ENCODE results near the gene MOSMO. TPM values are rescaled to one million over a fixed set of nuclear protein-coding genes. Genes with fewer than 3 reads are reported as not detected.

Gene MOSMO
- total and polyA plus RNA-seq, 2 donors (not counting 3 experiments of a cell fraction or from before 2014, with no cell fraction given): 15.9 to 22.0 TPM

- Histone ChIP-seq H3K79me2 (ENCODE audit: control insufficient read depth, insufficient read depth, low read length) (no peaks in the 10 kb centered on the region), H4K20me1 (replicated peaks; ENCODE audit: control insufficient read depth, extremely low read depth, insufficient read depth, low read length) (no peaks in the 10 kb centered on the region), H3K36me3 (ENCODE audit: control insufficient read depth in 2 of 2, extremely low read depth in 1 of 2, insufficient read depth in 2 of 2, low read length in 2 of 2) (no peaks in the 10 kb centered on the region), H3K4me2 (ENCODE audit: insufficient read depth, low read length) (no peak overlapping the region), H3K9me3 (replicated peaks; ENCODE audit: control insufficient read depth, insufficient read depth, low read length) (no peaks in the 10 kb centered on the region), H2AFZ (ENCODE audit: low read depth, low read length) (no peak overlapping the region), H3K9me1 (replicated peaks; ENCODE audit: control insufficient read depth, extremely low read depth, insufficient read depth, low read length) (no peaks in the 10 kb centered on the region), H3K4me3 (replicated peaks in 1 of 3; ENCODE audit: insufficient read depth in 1 of 3, low read depth in 1 of 3, low read length in 3 of 3) (no peak overlapping the region), H3K4me1 (ENCODE audit: control insufficient read depth, extremely low read depth, insufficient read depth, low read length) (peaks cover 8% of the 10 kb centered on the region), H3K27me3 (ENCODE audit: control insufficient read depth in 2 of 2, insufficient read depth in 2 of 2, low read length in 2 of 2) (no peaks in the 10 kb centered on the region), H3K9ac (replicated peaks; ENCODE audit: extremely low read depth, insufficient read depth, low read length) (no peak overlapping the region), H3K27ac (ENCODE audit: insufficient read depth, low read depth, low read length) (no peak overlapping the region)
- no peak for DNase-seq (ENCODE audit: low read depth, low spot score)
- intact Hi-C loops (cut with micrococcal nuclease): no loop called here
- no TSS peak for BruUV-seq (replicated peaks)
- ChIA-PET CTCF (interaction anchor here (1.2 to 6.9 kb wide), 3 partner anchors 44 to 193 kb away, joined by 3 to 130 read pairs (median 4); no protein-coding TSS in a partner anchor), POLR2A (no interaction called here)
- TF ChIP-seq POLR2AphosphoS5 (IDR thresholded peaks at IDR 0.05; ENCODE audit: insufficient read depth, low read depth, low read length) (no peak), GATA2 (IDR thresholded peaks at IDR 0.05; ENCODE audit: insufficient read depth, insufficient read length, low read depth, low read length) (no peak), FOS (IDR thresholded peaks at IDR 0.05; ENCODE audit: borderline replicate concordance, insufficient read depth, low read length) (no peak), MYC (IDR thresholded peaks at IDR 0.05; ENCODE audit: low read depth, low read length) (no peak), POLR2A (IDR thresholded peaks at IDR 0.05; ENCODE audit: low read depth, low read length) (no peak), CTCF (IDR thresholded peaks at IDR 0.05; ENCODE audit: extremely low read depth in 1 of 2, insufficient read depth in 1 of 2, low read depth in 1 of 2, low read length in 2 of 2) (no peak), EZH2 (IDR thresholded peaks at IDR 0.05; ENCODE audit: borderline replicate concordance, low read depth, low read length, severe bottlenecking) (no peak), JUN (IDR thresholded peaks at IDR 0.05; ENCODE audit: borderline replicate concordance, insufficient read depth, insufficient read length, low read depth) (no peak), MAX (IDR thresholded peaks at IDR 0.05; ENCODE audit: insufficient read depth, insufficient read length) (no peak)
- FAIRE-seq: no peak
- dilution Hi-C loops (cut with MboI; ENCODE audit: extremely low pct_ligation_motif_present, low sequenced_read_pairs): no loop called here
Measured at GRCh38 chr16:21994856-21995465, 12.9 kb upstream of the MOSMO start.

All from endothelial cell of umbilical vein (primary cell).